Smooth muscle cell of the umbilical artery (primary cell): ENCODE measurements around the gene CNPY4. TPM values are rescaled to one million over a fixed set of nuclear protein-coding genes. Genes with fewer than 3 reads are reported as not detected.

Experiments used
- total RNA-seq: library from RNA; depleted of rRNA; stranded (reverse); fragments of >200 nt; gene quantifications from 2 replicates; pipeline ENCODE4 v1.2.3, GENCODE V29; 2014

Gene CNPY4, protein sequence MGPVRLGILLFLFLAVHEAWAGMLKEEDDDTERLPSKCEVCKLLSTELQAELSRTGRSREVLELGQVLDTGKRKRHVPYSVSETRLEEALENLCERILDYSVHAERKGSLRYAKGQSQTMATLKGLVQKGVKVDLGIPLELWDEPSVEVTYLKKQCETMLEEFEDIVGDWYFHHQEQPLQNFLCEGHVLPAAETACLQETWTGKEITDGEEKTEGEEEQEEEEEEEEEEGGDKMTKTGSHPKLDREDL
- 33.4 and 61.5 TPM in 2 replicates for total RNA-seq

DNA sequence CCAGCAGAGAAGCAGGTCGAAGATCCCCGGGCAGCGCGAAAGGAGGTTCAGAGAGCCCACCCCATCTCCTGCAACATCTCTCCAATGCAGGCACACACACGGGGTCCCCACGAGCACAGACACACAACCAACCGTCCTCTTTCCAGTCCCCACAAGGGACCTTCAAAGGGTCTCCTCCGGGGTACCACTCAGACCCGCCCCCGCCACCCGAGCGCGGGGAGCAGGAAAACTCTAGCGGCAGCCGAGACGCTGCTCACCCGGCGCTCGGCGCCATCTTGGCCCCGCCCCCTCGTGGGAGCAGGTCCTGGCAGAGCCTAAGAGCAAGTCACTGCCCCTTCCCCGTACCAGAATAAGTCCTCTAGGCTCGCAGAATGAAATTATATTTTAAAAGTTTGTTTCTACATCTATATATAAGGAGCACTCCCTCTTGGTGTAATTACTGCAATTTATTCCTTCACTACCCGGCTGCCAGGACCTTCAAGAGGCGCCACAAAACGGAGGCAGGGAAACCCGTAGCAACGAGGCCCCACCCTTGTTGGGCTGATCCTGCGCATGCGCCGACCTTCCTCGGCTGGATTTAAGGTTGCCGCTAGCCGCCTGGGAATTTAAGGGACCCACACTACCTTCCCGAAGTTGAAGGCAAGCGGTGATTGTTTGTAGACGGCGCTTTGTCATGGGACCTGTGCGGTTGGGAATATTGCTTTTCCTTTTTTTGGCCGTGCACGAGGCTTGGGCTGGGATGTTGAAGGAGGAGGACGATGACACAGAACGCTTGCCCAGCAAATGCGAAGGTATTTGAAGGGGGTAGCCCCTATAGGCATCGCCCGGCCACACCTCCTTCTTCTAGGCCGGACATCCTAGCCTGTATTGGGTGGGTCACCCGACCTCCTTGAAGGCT lies at the start of gene CNPY4, which contains the start of gene TAF6:
TSS of gene CNPY4 (plus strand) at position 563 of the 898 bp plus-strand sequence. CDS start at position 674, 111 bp downstream.
TSS of gene TAF6 (minus strand) at position 287 of the 898 bp plus-strand sequence. CDS start 5,149 bp downstream, outside the sequence.

DNA sequence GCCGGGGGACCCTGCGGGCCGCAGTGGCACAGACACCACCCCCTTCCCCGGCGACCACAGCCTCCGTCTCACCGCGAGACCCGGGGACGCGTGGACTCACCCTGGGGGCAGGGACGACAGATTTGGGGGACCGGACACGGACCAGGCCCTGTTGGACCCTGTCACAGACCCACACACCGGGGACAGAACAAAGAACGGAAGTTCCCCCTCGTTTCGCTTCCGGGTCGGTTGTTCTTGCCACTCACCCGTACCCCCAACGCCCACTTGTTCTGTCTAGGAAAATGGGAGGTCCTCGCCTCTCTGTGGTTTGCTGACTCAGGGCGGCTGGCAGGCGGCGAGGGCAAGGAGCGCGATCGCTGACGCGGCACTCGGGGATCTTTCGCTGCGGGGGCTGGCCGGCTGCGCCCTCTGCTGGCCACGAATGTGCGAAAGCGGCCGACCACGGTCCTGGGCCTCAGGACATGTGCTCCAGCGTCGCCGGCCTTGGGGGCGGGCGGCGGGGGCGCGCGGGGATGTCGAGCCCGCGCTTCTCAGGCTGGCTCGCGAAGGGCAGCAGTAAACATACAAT lies 37.8 kb upstream of the CNPY4 start, which contains the start of gene ZNF3:
TSS of gene ZNF3 (minus strand) at position 189 of the 568 bp plus-strand sequence. CDS start 4,366 bp downstream, outside the sequence.

DNA sequence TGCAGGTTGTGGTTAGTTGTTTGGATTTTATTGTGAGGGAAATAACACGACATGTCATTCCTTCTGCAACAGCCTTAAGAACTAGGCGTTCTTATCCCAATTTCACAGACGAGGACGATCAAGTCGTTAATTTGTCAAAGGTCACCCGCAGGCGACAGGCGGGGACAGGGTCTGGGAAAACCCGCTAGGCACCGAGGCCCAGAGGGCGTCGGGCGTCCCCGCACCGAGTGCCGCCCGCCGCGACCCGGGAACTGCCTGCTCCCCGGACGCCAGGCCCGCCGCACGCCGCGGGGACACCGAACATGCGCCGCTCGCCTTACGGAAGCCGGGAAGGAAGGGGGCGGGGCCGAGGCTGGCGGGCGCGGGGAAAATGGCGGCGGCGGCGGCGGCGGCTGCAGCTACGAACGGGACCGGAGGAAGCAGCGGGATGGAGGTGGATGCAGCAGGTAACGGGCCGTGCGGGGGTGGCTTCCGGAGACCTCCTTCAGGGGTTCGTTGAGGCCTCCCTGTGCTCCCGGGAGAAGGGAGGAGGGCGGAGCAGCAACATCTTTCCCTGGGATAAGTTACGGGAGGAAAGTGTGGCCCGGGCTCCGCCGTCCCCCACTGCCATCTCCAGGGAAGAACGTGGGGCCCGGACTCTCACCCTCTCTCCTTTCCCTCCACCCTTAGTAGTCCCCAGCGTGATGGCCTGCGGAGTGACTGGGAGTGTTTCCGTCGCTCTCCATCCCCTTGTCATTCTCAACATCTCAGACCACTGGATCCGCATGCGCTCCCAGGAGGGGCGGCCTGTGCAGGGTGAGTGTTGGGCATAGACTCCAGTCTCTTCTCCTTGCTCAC lies 30.6 kb upstream of the CNPY4 start, which contains the start of gene COPS6:
TSS of gene COPS6 (plus strand) at position 349 of the 837 bp plus-strand sequence. CDS start at position 371, 22 bp downstream.

DNA sequence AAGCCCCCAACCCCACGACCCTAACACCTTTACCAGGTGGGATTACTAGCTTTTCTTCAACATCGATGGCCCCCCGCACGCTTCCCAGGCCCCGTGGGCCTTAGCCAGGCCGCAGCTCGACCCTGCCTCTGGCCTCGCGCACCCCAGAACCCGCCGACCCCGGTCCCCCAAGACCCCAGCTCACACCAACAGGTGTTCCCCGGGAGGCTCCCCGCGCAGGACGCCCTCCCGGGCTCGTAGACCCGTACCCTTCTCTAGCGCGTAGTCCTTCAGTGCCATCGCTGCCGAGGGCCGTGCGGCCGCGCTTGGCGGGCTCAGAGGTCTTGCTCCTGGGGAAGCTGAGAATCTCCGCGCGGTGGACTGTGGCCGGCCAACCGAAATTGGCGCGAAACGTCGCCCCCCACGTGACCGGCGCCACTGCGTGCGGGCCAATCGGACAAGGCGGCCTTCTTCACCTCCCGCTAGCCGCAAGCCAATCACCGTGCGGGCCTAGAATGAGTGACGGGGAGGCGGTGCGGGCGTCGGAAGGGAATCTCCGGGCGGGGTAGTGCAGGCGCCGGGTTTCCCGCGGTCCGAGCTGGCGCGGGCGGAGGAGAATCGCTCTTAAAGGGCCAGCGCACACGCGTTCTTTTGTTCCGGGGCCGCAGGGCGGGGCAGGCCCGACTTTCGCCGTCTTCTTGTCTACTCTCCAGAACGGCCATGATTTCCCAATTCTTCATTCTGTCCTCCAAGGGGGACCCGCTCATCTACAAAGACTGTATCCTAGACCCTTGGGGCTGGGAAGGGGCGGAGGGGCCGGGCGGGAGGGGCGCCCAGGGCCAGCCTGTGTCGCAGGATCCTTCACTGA lies 18.2 kb upstream of the CNPY4 start, which contains the start of the genes AP4M1 and MCM7:
TSS of gene AP4M1 (plus strand) at position 628 of the 847 bp plus-strand sequence. CDS start at position 700, 72 bp downstream.
TSS of gene MCM7 (minus strand) at position 382 of the 847 bp plus-strand sequence. CDS start at position 279, 103 bp downstream.

DNA sequence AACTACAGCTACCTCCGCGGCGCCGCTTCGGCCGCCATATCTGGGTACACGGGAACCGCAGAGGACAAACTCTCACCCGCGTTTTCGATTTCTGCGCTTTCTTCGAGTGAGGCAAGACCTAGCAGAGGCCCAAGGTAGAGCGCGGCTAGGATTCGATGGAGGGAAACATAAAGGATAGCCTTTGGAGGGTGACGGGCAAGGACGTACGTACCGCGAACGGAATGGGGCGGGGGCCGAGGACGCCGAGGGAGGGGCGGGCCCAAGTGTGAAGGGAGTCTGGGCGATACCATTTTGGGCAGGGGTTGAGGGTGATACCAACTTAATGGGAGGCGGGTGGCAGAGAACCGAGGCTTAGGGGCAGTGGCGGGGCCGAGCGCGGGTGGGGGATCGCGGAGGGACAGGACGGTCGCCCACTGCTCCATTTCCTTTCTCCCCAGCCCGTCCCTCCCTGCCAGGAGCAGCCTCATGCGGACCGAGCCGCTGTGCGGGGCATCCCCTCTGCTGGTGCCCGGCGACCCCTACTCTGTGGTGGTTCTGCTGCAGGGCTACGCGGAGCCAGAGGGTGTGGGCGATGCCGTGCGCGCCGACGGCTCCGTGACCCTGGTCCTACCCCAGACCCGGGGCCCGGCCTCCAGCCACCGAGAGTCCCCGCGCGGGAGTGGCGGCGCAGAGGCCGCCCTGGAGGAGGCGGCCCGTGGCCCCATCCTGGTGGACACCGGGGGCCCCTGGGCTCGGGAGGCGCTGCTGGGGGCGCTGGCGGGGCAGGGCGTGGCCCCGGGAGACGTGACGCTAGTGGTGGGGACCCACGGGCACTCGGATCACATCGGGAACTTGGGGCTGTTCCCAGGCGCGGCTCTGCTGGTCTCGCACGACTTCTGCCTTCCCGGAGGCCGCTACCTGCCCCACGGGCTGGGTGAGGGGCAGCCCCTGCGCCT lies 7.8 kb downstream of the CNPY4 start, which contains the start of gene MBLAC1:
TSS of gene MBLAC1 (plus strand) at position 37 of the 935 bp plus-strand sequence. CDS start at position 466, 429 bp downstream.

DNA sequence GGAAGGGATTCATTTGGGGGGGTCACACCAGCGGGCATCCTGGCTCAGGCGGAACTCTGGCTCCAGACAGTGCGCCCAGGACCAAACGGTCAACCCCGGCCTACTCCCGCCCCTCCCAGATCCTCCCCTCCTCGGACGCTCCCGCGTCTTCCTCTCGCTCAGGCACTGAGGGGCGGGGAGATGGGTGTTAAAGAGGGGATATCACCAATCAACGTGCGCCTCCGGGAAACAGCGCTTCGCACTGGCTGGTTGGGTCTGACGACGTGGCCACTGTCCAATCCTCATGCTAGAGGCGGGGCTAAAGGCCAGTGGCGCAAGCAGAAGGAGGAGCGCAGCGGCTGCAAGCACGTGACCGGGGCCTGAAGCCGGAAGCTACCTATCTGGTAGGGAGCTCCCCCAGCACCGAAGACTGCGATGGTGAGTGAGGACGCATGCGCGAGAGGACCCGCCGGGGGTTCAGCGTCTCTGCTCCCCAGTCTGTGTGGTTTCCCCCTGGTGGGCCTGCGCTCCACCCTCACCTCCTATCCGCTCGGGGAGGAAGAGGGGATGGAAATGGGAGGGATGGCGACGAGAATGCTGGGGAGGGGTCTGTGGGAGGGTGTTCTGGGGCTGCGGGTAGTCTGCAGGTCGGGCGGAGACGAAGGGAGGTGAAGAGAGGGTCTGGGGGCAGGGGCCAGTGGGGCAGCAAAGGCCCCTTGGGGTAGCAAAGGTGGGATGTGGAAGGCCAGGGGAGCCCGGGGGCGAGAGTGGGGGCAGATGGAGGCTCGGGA lies 29.3 kb downstream of the CNPY4 start, which contains the start of gene LAMTOR4:
TSS of gene LAMTOR4 (plus strand) at position 360 of the 770 bp plus-strand sequence. CDS start at position 415, 55 bp downstream.

DNA sequence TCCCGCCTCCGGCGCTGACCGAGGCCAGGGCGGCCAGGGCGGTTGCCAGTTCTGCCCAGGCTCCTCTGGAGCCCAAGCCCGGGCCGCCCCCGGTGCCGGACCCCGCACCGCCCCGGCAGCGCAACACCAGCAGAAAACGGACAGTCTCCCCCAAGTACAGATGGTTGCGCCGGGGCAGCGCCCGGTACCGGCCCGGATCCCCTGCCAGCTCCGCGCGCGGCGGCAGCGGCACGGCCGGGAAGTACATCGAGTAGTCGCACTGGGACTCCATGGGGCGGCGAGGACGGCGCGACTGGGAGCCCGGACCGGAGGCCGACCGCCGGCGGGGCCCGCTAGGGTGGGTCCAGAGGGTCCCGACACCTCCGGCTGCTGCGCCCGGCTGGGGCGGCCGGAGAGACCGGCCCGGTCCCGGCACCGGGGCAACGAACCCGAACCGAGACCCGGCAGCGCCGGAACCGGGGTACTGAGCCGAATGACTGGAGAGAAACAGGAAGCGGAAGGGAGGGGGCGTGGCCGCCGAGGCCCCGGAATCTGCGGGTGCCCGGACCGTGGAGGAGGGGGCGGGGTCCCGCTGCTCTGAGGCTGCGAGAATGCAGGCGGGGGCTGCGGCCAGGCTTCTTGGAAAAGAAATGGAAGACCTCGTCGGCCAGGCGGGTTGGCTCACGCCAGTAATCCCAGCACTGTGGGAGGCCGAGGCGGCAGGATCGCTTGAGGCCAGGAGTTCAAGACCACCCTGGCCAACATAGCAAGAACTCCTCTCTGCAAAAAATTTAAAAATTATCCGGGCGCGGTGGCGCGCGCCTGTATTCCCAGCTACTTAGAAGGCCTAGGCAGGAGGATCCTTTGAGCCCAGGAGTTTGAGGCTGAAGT lies 39.0 kb downstream of the CNPY4 start, which contains the start of gene TRAPPC14:
TSS of gene TRAPPC14 (minus strand) at position 495 of the 870 bp plus-strand sequence. CDS start at position 271, 224 bp downstream.

Other genes with a start within 250 kb of the CNPY4 start
- gene OR2AE1, start 242.6 kb upstream of the CNPY4 start, total RNA-seq, result not detected in 2 replicates
- 28.3 and 29.7 TPM in 2 replicates for gene TRIM4, start 200.1 kb upstream of the CNPY4 start, total RNA-seq
- not detected in 2 replicates for gene GJC3, start 190.0 kb upstream of the CNPY4 start, total RNA-seq
- gene AZGP1, start 143.6 kb upstream of the CNPY4 start, total RNA-seq, result 0.32 TPM in 1 of 2 replicates, not detected in the other
- 46.6 and 48.1 TPM in 2 replicates for gene ZKSCAN1, start 104.0 kb upstream of the CNPY4 start, total RNA-seq
- 7.4 and 8.9 TPM in 2 replicates for gene ZSCAN21, start 69.9 kb upstream of the CNPY4 start, total RNA-seq
- gene ZNF3, start 37.9 kb upstream of the CNPY4 start, total RNA-seq, result 26.4 and 30.4 TPM in 2 replicates
- 70.4 and 107 TPM in 2 replicates for gene COPS6, start 30.7 kb upstream of the CNPY4 start, total RNA-seq
- gene MCM7, start 18.2 kb upstream of the CNPY4 start, total RNA-seq, result 14.6 and 57.5 TPM in 2 replicates
- gene AP4M1, start 18.0 kb upstream of the CNPY4 start, total RNA-seq, result 26.1 and 40.4 TPM in 2 replicates
- 47.8 and 83.0 TPM in 2 replicates for gene TAF6, start 276 bp upstream of the CNPY4 start, total RNA-seq
- gene MBLAC1, start 7.3 kb downstream of the CNPY4 start, total RNA-seq, result 1.8 and 2.2 TPM in 2 replicates
- gene LAMTOR4, start 29.3 kb downstream of the CNPY4 start, total RNA-seq, result 30.5 and 91.8 TPM in 2 replicates
- 5.9 and 8.3 TPM in 2 replicates for gene TRAPPC14, start 39.1 kb downstream of the CNPY4 start, total RNA-seq
- gene GAL3ST4, start 49.0 kb downstream of the CNPY4 start, total RNA-seq, result 2.1 and 6.1 TPM in 2 replicates
- gene GPC2, start 57.7 kb downstream of the CNPY4 start, total RNA-seq, result 3.9 and 6.0 TPM in 2 replicates
- 0.88 and 1.2 TPM in 2 replicates for gene STAG3, start 58.3 kb downstream of the CNPY4 start, total RNA-seq
- not detected in 2 replicates for gene PVRIG, start 100.3 kb downstream of the CNPY4 start, total RNA-seq
- gene SPDYE3, start 188.1 kb downstream of the CNPY4 start, total RNA-seq, result not detected in 2 replicates
- 10.4 and 13.5 TPM in 2 replicates for gene PILRB, start 238.5 kb downstream of the CNPY4 start, total RNA-seq